GM18502 (cell line): Measurements from ENCODE around the gene URI1.
"Not testable (repeated sequence)": the region's sequence is repeated elsewhere in the genome, so short reads cannot be mapped to it uniquely, and the experiment has no call there.

Experiments used
- ATAC-seq: cut with Tn5 transposase; IDR thresholded peaks from one replicate; pipeline ENCODE4 v1.9.1; 2021; ENCODE audit warnings: mild to moderate bottlenecking; ENCODE audit not compliant: unreplicated experiment, poor library complexity

URI1 gene, protein sequence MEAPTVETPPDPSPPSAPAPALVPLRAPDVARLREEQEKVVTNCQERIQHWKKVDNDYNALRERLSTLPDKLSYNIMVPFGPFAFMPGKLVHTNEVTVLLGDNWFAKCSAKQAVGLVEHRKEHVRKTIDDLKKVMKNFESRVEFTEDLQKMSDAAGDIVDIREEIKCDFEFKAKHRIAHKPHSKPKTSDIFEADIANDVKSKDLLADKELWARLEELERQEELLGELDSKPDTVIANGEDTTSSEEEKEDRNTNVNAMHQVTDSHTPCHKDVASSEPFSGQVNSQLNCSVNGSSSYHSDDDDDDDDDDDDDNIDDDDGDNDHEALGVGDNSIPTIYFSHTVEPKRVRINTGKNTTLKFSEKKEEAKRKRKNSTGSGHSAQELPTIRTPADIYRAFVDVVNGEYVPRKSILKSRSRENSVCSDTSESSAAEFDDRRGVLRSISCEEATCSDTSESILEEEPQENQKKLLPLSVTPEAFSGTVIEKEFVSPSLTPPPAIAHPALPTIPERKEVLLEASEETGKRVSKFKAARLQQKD

DNA sequence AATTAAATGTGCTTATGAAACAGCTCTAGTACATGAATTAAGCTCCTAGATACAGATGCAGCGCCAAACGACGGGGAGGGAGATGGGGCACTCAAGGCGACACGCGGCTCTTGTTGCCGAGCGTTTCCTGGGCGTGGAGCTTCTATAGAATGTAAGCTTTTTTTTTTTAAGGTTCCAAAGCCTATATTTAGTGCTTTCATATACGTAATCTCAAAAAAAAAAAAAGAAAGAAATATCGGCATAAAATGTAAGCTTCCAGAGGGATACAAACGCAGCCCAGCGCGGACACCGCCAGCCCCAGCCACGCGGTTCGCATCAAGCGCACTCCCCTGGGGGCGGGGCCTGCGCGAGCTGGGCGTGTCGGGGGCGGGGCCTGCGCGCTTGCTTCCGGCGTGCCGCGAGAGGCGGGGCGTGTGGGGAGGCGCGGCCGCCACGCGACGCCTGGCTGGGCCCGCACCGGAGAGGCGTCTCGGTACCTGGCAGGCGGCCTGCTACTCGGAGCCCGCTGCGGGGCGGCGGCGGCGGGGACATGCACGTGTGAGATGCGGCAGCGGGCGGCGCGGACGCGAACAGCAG lies at the start of gene URI1:
URI1 (plus strand) TSS at position 412 of the 576 bp plus-strand sequence. CDS start 309 bp downstream, outside the sequence.
- ATAC-seq, result peak; percentile 88

DNA sequence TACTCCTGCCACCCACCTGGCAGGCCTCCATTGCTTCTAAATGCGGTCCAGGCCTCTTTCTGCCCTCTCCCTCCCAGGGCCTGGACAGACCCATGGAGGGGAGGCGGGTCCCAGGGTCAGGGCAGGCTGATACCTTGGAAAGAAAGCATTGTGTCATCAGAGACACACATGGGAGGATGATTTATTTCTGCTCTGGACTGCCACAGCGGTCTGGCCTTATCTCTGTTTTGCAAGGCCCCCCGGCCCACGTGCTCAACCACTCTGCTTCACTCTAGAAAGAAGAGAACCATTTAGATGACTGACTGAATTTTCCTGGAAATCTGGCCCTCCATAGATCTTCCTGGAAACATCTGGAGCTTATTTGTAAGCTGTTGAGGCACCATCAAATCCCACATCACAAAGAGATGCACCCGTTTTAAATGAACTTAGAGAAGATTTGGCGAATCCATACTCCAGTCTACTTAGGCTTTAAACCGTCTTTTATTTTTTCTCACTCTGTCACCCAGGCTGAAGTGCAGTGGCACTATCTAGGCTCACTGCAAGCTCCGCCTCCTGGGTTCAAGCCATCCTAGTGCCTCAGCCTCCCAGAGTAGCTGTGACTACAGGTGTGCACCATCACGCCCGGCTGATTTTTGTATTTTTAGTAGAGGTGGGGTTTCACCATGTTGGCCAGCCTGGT lies 48.3 kb upstream of the URI1 start:
- no peak for ATAC-seq

DNA sequence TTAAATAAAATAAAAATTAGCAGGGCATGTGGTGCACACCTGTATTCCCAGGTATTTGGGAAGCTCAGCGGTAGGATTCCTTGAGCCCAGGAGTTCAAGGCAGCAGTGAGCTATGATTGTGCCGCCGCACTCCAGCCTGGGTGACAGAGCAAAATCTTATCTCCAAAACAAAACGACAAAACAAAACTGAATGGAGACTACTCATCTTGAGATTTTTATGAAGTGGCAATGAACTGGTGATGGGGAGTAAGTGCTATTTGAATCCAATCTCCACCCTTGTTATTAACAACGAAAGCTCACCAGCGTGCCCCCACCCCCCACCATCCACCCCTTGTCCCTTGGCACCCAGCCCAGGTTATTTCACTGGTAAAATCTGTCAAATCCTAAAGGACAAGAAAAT lies 45.2 kb upstream of the URI1 start:
- no peak for ATAC-seq

DNA sequence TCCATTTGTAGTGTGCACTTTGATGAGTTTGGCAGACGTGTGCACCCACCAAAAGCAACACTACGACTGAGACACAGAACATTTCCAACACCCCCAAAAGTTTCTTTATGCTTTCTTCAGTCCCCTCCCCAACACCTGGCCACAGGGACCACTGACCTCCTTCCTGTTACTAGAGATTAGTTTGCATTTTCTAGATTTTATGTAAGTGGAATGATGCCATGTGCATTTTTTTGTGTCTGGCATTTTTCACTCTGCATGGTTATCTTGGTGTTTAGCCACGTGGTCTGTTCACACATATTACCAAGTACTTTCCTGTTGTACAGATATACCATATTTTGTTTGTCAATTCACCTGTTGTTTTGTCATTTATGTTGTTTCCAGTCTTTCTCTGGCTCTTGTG lies 44.6 kb upstream of the URI1 start:
- ATAC-seq, result no peak

DNA sequence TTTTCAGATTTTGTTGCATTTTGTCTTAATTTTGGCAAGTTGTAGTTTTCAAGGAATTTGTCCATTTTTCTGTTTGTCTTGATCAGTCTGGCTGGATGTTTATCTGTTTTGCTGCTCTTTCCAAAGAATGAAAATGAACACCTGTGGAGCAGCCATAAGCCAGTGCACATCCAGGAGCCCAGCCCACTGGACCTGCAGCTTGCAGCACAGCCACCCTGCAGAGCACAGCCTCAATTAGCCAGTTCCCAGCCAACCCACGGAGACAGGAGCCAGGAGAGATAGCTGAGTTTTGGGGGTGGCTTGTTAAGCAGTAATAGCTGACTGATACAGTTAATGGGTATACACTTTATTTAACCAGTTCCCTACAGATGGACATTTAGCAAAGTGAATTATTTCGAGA lies 38.0 kb upstream of the URI1 start:
- no peak for ATAC-seq

DNA sequence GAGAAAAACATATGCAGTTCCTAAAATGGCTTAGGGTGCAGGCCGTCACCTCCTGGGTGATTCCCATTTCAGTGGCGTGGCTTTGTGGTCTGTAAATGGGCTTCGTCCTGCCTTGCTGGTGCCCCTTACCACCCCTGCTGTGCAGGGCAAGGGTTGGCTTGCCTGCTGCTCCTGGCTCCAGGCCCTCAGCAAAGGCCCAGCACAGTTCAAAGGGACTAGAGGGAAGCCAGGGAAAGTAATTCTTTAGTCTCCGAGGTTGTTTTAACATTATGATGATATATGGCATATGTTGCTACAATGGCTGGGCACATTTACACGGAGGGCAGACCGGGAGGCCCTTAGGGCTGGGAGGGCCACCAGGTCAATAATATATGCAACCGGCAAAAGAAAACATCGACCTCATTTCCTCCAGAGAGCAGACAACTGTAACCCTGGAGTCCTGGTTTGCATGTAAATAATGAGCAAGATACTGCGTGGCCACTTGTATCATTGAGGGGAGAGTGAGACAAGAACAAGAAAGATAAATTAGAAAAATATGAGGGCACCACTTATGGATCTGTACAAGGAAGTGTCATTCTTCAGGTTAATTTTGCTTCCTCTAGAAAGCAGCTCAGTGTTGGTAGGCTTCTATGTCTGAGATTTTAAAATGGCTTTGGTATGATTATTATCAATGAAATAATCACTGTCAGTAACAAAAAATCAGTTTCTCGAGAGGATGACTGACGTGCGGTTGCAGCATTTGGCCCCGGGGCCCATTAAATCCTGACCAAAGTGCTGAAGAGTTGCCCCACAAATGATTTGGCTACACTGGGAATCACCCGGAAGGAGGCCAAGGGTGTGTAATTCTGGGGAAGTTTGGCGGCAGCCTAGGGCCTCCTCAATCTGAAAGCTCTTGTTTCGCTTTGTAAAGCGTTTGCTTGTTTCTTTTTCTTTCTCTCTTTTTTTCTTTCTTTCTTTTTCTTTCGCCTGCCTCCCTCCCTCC lies 32.8 kb upstream of the URI1 start:
- no peak for ATAC-seq

DNA sequence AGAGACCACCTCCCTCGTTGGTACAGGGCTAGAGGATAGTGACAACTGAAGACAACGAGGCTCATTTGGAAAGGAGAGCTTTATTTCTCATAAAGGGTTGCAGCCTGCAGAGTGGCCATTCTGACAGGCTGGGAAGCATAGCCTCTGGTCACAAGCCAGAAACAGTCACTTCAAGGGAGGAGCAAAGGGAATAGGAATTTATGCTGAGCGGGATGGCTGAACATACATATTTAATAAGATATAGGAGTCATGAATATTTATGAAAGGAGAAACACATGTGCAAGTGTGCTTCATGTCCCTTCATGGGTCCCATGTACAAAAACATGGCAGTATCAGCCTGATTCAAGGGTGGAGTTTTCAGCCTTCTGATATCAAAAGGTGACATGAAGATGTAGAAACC lies 27.1 kb upstream of the URI1 start:
- ATAC-seq, result no peak

DNA sequence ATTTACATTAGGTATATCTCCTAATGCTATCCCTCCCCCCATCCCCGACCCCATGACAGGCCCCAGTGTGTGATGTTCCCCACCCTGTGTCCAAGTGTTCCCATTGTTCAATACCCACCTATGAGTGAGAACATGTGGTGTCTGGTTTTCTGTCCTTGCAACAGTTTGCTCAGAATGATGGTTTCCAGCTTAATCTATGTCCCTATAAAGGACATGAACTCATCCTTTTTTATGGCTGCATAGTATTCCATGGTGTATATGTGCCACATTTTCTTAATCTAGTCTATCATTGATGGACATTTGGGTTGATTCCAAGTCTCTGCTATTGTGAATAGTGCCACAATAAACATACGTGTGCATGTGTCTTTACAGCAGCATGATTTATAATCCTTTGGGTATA lies 26.2 kb upstream of the URI1 start:
- ATAC-seq, result not testable (repeated sequence)

DNA sequence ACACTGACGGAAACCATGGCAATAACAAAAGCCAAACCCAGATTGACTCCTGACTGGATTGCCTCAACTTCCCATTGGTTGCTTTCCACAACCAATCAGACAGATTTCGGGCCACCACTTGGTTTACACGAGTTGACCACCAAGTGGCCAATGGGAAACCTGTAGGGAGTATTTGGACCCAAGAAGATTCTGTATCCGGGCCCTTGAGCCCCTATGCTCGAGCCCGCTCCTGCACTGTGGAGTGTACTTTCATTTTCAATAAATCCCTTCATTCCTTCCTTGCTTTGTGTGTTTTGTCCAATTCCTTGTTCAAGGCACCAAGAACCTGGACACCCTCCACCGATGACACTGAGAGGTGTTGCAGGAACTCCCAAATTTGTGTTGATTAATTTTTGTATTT lies 24.1 kb upstream of the URI1 start:
- no peak for ATAC-seq

DNA sequence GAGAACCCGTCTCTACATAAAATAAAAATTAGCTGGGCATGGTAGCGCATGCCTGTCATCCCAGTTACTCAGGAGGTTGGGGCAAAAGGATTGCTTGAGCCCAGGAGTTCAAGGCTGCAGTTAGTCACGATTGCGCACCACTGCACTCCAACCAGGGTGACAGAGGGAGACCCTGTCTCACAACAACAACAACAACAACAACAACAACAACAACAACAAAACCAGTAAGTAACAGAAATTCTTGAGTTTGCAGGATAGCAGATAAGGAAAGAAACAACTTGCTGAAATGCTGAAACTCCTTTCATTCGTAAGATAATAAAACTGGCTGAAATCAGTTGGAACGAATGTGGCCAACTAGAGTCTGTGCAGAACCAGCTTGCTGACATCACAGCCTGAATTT lies 23.1 kb upstream of the URI1 start:
- ATAC-seq, result no peak

DNA sequence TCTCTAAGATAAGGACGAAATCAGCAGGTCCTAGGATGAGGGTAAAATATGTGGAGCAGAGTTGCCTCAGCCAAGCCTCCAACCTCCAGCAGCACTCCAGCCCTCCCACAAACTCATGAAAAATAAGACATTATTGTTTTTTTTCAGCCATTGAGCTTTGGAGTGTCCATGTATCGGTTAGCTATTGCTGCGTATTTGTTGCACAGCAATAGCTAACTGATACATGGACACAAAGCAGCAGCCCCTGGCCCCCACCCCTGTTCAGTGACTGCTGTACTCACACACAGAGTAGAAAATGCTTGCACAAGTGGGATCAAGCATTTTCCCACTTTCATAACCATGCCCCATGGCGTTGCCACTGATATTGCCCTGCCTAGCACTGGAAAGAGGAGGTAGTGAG lies 19.1 kb upstream of the URI1 start:
- ATAC-seq, result no peak

DNA sequence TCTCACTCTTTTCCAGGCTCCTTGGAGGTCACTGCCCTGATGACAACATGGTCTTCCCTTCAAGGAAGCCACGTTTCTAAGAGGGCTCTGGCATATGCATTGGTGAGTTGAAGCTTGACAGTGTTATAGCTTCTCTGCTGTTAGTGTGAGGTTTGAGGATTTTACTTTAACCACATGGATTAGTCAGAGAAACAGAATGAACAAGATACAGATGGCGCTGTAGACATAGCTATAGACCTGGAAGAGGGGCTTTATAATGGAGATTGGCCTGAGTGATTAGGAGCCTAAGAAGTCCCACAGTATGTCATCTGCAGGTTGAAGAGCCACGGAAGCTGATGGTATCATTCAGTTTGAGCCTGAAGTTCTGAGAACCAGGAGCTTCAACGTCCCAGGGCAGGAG lies 18.4 kb upstream of the URI1 start:
- no peak for ATAC-seq

DNA sequence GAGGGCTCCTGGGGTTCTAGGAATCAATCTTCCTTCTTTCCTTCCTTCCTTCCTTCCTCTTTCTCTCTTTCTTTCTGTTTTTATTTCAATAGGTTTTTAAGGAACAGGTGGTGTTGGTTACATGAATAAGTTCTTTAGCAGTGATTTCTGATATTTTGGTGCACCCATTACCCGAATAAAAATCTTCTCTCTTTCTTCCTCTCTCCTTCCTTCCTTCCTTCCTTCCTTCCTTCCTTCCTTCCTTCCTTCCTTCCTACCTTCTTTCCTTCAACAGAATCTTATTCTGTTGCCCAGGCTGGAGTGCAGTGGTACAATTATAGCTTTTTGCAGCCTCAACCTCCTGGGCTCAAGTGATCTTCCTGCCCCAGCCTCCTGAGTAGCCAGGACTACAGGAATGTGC lies 16.0 kb upstream of the URI1 start:
- no peak for ATAC-seq

DNA sequence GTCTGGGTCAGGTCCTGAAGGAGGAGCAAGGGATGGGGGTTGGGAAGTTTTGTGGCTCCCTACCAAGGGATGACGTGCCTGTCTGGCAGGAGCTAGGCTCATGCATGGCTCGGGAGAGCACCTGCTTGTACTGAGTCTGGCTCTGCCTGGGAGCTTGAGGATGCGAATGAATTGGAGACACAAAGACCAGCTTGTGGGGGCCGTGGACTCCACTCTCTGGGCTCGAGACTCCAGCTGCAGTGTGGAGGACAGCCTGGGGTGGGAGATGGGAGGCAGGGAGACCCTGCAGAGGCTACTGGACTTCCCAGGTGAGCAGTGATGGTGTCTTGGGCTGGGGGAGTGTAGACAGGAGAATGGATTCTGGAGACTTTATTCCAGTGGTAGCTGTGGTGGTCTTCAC lies 15.2 kb upstream of the URI1 start:
- ATAC-seq, result no peak

DNA sequence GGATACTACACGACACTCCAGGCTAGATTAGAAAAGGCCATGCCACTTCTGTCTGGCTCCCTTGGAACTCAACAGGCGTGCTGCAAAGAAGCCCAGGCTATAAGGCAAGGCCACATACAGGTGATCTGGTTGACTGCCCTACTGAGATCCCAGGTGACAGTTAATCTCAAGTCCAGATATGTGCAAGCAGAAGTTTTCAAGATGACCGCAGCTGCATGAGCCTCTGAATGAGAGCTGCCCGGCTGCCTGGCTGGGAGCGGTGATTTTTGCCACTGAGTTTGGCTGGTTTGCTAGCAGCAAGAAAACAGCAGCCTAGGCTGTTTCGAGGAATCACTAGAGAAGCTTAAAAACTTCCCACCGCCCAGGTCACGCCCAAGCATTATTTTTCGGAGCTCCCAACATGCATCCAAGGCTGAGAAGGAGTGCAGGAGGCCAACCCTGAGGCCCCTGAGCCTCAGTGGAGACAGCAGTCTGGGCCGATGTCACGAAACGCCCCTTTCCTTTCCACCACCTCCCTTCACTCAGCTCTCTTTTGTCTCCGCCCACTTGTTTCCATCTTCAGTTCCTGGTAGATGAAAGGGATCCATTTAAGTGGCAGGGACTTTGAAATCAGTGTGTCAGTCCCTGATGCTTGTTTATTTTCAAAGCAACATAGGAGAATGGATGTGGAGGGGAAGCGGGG lies 14.0 kb upstream of the URI1 start:
- peak; percentile 69 for ATAC-seq

DNA sequence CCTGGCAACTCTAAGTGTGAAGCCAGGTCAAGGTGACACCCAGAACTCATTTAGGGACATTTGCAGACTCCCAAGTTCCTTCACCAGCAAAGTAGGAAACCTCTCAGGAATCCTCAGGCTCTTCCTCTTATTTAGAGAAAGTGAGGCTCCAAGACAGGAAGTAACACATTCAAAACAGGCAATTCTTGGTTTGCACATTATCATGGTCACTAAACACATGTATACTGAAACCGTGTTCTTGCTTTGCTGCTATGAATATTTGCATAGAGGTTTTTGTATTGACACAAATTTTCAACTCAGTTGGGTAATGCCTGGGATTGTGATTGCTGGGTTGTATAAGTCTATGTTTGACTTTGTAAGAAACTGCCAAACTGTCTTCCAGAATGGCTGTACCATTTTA lies 13.2 kb upstream of the URI1 start:
- ATAC-seq, result peak; percentile 88

DNA sequence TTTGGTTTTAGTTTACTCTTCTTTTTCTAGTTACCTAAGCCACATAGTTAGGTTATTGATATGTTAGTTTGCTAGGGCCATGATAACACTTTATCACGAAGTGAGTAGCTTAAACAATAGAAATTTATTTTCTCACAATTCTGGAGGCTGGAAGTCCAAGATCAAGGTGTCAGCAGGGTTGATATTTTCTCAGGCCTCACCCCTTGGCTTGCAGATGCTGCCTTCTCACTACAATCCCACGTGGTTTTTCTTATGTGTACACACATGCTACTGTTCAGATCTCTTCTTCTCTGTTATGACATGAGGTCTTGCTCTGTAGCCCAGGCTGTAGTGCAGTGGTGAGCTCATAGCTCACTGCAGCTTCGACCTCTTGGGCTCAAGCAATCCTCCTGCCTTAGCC lies 7.8 kb upstream of the URI1 start:
- ATAC-seq, result no peak

DNA sequence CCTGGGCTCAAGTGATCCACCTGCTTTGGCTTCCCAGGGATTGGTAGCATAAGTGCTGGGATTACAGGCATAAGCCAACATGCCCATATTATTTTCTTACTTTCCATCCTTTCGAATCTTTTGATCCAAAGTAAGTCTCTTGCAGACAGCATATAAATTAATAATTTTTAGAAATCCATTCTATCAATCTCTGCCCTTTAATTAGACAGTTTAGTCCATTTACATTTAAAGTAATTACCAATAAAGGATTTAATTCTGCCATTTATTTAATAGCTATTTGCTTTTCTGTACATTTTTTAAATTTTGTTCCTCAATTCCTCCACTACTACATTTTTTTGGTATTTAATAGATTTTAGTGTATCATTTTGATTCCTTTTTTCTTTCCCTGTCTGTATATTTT lies 7.3 kb upstream of the URI1 start:
- ATAC-seq, result no peak

DNA sequence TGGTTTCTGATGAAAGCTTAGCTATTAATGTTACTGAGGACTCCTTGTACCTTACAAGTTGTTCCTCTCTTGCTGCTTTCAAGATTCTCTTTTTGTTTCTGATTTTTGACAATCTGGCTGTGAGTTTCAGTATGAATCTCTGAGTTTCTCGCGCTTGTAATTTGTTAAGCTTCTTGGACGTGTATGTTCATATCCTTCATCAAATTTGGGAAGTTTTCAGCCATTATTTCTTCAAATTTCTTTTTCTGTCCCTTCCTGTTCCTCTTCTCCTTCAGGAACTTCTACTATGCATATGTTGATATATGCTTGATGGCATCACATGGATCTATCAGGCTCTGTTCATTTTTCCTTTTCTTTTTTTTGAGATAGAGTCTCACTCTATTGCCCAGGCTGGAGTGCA lies 5.6 kb upstream of the URI1 start:
- ATAC-seq, result no peak

DNA sequence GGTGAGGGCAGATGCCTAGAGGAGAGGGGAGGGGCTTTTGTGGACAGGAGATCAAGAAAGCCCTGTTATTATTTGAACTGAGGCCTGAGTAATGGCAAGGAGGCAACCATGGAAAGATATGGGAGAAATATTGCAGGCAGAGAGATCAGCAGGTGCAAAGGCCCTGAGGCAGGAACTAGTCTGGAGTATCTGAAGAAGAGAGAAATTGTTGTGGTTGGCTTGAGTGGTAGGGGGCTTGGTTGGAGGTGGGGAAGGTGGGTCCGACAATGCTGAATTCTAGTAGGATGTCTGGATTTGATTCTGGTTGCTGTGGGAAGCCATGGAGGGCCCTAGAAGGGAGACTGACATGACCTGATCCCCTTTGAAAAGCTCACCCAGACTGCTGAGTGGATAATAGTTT lies 2.4 kb upstream of the URI1 start:
- ATAC-seq, result no peak
